Bronchial epithelial cell (primary cell): ENCODE data around the gene GNG2. TPM values are rescaled to one million over a fixed set of nuclear protein-coding genes. Genes with fewer than 3 reads are reported as not detected.

Source experiments
- DNase-seq: peaks from one replicate; pipeline ENCODE4 v3.0.0-alpha.2; 2010; ENCODE audit warnings: low read depth
- FAIRE-seq: peaks from 2 replicates; lab custom pipeline; 2011; peaks lifted over from hg19 to GRCh38; lab: Jason Lieb, UNC
- H3K27me3 ChIP-seq: 2 replicates; pipeline ENCODE4 v1.5.1; 2011; ENCODE audit warnings: low read length; ENCODE audit not compliant: control insufficient read depth, insufficient read depth
- H3K36me3 ChIP-seq: 2 replicates; pipeline ENCODE4 v1.5.1; 2011; ENCODE audit warnings: low read length; ENCODE audit not compliant: control insufficient read depth, insufficient read depth
- H3K4me3 ChIP-seq: 2 replicates; pipeline ENCODE4 v1.5.1; 2011; ENCODE audit warnings: mild to moderate bottlenecking, low read depth, low read length, control low read depth
- total RNA-seq: library from RNA; depleted of rRNA; stranded (reverse); fragments of >200 nt; gene quantifications from 2 replicates; pipeline ENCODE4 v1.2.1, GENCODE V29; 2014
- TF ChIP-seq, protein P1 (sequence below): IDR thresholded peaks from 2 replicates; pipeline ENCODE4 v1.5.1; 2011; ENCODE audit warnings: mild to moderate bottlenecking, moderate library complexity, low read length, control low read depth, inconsistent platforms; ENCODE audit not compliant: insufficient read depth, severe bottlenecking

The GNG2 gene
- total RNA-seq, 1 donor from 2014 or later, result not detected

DNA sequence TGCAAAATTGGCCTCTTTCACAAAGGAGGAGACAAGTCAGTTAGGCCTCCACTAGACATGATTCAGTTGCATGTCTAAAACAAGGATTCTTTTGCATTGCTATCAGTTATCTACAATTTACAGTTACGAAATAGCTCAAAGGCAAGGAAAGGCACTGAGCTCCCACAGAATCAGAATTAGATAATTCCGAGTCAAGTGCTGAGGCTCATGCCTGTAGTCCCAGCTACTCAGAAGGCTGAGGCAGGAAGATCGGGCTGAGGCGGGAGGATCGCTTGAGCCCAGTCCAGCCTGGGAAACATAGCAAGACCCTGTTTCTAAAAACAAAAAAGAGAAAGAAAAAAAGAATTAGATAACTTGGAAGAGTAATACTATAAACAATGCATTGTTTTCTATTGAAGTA, 116.7 kb downstream of the GNG2 start:
- peaks cover 5% of the 10 kb centered on the region for H3K27me3 ChIP-seq
- no peaks in the 10 kb centered on the region for H3K36me3 ChIP-seq
- FAIRE-seq (no peak), DNase-seq (no peak)
- TF ChIP-seq, protein P1, sequence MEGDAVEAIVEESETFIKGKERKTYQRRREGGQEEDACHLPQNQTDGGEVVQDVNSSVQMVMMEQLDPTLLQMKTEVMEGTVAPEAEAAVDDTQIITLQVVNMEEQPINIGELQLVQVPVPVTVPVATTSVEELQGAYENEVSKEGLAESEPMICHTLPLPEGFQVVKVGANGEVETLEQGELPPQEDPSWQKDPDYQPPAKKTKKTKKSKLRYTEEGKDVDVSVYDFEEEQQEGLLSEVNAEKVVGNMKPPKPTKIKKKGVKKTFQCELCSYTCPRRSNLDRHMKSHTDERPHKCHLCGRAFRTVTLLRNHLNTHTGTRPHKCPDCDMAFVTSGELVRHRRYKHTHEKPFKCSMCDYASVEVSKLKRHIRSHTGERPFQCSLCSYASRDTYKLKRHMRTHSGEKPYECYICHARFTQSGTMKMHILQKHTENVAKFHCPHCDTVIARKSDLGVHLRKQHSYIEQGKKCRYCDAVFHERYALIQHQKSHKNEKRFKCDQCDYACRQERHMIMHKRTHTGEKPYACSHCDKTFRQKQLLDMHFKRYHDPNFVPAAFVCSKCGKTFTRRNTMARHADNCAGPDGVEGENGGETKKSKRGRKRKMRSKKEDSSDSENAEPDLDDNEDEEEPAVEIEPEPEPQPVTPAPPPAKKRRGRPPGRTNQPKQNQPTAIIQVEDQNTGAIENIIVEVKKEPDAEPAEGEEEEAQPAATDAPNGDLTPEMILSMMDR, result no peak
- H3K4me3 ChIP-seq, result no peak overlapping the region

DNA sequence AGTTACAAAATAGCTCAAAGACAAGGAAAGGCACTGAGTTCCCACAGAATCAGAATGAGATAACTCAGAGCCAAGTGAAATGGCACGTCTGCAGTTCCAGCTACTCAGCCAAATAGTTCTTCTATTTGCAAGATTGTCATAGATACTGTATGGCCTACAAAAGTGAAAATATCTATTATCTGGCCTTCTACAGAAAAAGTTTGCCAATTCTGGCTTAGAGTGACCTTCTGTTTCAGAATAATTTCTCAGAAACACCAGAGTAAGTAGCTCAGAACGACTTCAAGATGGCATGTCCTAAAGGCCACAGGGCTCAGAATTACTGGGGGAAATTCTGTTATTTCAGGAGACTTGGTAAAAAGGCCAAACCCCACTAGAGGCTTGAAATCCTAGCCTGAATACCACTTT, 118.3 kb downstream of the GNG2 start:
- no peak overlapping the region for H3K4me3 ChIP-seq
- FAIRE-seq (no peak), DNase-seq (no peak)
- H3K36me3 ChIP-seq, result no peaks in the 10 kb centered on the region
- peaks cover 5% of the 10 kb centered on the region for H3K27me3 ChIP-seq
- TF ChIP-seq, protein P1, result no peak

DNA sequence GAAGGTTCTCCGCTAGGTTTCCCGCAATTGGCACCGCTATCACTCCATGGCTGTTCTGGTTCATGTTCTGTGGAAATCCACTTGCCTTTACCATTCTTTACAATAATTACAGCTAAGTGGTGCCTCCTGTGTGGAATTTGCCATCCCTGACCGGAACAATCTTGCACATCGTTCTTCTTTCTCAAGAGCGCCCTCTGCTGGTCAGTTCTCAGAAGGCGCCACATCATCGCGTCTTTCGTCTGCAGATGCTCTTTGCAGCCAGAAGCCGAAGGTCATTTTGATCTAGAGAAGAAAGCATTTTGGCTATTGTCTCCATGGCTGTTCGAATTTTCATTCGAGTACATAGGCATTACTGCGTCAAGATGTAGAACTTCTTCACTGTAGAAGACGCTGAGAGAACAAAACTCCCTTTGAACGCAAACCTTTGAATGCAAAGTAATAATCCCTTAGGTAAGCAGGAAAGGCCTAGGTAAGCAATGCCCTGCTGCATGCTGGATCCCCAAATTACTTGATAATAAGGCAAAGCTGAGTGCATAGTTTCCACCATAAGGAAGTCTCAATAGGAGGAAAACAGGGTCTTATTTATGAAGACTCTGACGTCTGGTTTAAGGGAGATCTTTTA, 118.8 kb downstream of the GNG2 start:
- TF ChIP-seq, protein P1, result peak; percentile 82
- Histone ChIP-seq H3K4me3 (no peak overlapping the region), H3K36me3 (no peaks in the 10 kb centered on the region), H3K27me3 (peaks cover 5% of the 10 kb centered on the region)
- no peak for FAIRE-seq
- DNase-seq, result peak; percentile 71

DNA sequence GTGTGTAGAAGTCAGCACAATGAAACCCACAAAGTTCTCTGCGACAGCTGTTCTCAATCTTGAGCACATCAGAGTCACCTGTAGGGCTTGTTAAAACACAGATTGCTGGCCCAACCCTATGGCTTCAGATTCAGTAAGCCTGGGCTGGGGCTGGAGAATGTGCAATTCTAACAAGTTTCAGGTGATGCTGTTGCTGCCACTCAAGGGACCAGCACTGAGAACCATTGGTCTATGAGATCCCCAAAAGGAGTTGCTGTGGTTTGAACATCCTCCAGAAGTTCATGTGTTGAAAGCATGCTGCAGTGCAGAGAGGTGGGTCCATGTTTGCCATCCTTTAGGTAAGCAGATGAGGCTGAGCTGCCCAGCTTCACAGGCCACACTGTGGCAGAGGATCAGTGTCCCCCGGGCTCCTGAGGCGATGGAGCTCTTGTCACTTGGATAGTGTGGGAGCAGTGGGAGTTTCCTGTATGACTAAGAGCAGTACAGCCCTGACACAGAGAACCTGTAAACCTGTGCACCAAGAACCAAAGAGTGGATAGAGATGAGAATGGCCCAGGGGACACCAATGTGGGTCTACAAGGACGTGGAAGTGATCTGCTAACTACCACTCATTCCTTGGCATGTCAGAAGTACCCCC, 120.9 kb downstream of the GNG2 start:
- no peak for FAIRE-seq
- TF ChIP-seq, protein P1, result no peak
- DNase-seq, result no peak
- H3K27me3 ChIP-seq, result peaks cover 2% of the 10 kb centered on the region
- no peaks in the 10 kb centered on the region for H3K36me3 ChIP-seq
- H3K4me3 ChIP-seq, result no peak overlapping the region

DNA sequence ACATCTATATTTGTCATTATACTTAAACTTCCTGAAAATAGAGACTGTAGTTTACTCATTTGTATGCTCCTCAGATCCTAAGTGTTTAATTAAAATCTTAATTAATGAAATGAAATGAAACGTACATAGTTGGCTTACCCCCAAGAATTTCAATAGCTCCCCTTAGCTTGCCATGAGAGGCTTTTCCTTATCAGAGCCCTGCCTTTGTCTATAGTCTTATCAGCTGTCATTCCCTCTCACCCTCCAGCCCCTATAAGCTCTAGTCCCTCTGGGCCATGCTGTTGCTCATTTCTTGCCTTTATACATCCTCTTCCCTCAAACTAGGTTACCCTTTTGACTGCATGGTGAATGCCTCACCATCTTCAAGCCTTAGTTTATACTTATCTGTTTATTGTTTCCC, 127.8 kb downstream of the GNG2 start:
- TF ChIP-seq, protein P1, result no peak
- H3K36me3 ChIP-seq, result peaks cover 3% of the 10 kb centered on the region
- no peak for FAIRE-seq

More for the DNA sequence above, 127.8 kb downstream of the GNG2 start:
- Histone ChIP-seq H3K27me3 (no peaks in the 10 kb centered on the region), H3K4me3 (no peak overlapping the region)
- DNase-seq, result no peak
